HG03378 (cell line): ENCODE measurements around the gene MCU.

ENCODE experiments used
- ATAC-seq: cut with Tn5 transposase; IDR thresholded peaks from one replicate; pipeline ENCODE4 v1.9.1; 2021; ENCODE audit warnings: mild to moderate bottlenecking, moderate library complexity; ENCODE audit not compliant: unreplicated experiment

Gene MCU

DNA sequence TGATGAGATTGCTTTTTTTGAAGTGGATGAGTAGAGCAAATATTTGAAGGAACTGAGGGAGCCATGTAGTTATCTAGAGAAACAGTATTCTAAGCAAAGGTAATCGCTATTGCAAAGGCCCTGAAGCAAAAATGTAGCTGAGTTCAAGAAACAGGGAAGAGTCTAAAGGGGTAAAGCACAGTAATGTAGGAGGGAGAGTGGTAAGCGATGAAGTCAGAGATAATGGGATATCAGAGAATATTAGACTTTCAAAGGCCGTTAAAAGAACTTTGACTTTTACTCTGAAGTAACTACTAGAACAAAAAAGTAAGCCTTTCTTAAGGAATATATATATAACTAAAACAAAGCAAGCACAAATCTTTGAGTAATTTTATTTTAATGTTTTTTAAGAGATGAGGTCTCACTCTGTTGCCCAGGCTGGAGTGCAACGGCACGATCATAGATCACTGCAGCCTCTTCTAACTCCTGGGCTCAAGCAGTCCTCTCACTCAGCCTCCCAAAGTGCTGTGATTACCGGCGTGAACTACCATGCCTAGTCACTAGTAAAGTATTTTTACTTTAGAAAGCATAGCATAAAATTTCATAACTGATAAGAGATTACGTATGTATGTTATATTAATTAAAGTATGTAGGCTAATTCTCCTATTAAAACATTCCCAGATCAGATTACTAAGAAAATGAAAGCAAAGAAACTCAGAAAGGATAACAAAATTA, 139.9 kb downstream of the MCU start:
- no peak for ATAC-seq

GRCh38 chr10:72832701-72833100, 140.8 kb downstream of the MCU start:
- no peak for ATAC-seq

DNA sequence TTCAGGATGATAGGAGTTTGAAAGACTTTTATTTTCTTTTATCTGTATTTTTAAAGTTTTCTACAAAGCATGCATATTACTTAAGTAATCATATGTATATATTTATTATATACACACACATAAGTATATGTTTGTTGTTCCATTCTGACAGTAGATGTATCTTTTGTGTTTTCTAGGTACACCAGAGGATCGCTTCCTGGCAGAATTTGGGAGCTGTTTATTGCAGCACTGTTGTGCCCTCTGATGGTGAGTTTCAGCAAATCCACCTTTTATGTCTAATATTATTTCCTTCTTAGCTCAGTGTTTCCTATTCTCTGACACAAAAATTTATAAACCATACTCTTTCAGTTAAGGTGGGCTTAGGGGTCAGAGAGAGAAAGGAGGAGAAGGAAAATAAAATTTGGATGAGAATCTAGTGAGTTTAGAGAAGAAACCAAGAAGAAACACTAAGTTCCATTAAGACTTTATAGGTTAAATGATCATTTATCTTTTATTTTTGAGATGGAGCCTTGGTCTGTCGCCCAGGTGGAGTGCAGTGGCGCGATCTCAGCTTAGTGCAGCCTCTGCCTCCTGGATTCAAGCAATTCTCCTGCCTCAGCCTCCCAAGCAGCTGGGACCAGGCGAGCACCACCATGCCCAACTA, 142.4 kb downstream of the MCU start:
- ATAC-seq, result no peak

DNA sequence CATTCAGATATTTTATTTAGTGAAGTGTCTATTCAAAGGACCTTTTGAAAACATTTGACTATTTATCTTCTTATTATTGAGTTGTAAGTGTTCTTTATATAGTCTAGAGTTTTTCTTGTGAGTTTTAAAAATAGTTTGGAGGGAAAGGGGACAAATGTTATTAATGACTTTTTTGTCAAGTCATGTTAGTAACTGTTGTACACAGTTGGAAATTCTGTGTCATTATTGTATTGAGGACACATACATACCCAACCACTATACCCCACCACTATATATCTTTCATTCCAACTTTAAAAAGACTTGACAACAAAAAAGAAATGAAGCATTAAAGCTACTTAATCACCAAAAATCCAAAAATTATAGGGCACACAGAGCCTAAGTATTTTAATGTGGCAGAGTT, 148.4 kb downstream of the MCU start:
- ATAC-seq, result no peak

DNA sequence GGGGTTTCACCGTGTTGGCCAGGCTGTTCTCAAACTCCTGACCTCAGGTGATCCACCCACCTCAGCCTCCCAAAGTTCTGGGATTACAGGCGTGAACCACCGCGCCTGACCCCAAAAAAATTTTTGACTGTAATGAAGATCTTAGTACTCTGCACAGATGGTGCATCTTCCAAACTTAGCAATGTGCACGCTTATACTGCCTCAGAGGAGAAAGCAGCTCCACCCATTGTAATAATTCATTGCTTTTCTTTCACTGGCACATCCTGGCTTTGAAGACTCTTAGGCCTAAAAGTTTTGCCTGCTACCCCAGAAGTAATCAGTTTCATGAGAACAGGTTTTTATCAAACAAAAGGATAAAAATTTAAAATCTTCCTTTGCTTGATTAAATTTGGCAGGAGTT, 149.5 kb downstream of the MCU start:
- no peak for ATAC-seq

- ATAC-seq, result no peak
Measured at GRCh38 chr10:72842164-72842563, 150.2 kb downstream of the MCU start.

DNA sequence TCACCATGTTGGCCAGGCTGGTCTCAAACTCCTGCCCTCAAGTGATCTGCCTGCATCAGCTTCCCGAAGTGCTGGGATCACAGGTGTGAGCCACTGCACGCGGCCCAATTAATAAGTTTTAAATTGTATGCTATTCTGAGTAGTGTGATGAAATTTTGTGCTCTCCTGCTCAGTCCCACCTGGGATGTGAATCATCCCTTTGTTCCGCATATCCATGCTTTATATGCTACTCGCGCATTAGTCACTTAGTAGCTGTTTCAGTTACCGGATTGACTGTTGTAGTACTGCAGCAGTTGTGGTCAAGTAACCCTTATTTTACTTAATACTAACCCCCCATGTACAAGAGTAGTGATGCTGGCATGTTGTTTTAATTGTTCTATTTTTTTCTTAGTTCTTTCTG, 154.3 kb downstream of the MCU start:
- ATAC-seq, result no peak

- no peak for ATAC-seq
Measured at GRCh38 chr10:72847681-72848080, 155.7 kb downstream of the MCU start.

GRCh38 chr10:72850861-72851260, 158.9 kb downstream of the MCU start:
- ATAC-seq, result no peak

GRCh38 chr10:72851509-72851908, 159.6 kb downstream of the MCU start:
- no peak for ATAC-seq

DNA sequence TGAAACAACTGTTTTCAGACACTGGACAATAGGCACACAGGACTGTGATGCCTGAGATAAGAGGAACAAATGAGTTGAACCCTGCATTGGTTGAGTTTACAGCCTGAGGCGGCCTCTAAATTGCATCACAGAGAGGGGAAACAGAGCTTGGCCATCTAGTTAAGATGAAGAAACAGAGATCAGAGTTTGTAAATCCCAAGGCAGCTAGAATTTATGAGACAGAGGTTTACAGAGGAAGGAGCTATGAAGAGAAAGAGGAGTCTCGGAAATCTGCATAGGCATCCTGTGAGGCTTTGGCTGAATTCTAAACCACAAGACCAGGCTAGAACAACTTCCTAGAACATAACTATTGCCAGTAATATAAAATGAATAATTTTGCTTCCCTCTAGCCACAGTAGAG, 160.6 kb downstream of the MCU start:
- ATAC-seq, result no peak

- ATAC-seq, result no peak
Measured at GRCh38 chr10:72855129-72855528, 163.2 kb downstream of the MCU start.

DNA sequence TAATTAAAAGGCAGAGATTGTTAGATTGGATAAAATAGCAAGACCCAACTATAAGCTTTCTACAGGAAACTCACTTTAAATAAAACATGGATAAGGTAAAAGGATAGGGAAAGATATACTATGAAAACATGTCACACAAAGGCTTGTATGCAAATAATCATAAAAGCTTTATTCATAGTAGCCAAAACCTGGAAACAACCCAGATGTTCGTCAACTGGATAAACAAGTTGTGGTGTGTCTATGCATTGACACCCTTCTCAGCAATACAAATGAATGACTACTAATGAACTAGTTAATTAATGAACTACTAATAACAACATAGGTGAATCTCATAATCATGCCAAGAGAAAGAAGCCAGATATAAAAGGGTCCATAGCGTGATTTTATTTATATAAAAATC, 163.8 kb downstream of the MCU start:
- ATAC-seq, result no peak

DNA sequence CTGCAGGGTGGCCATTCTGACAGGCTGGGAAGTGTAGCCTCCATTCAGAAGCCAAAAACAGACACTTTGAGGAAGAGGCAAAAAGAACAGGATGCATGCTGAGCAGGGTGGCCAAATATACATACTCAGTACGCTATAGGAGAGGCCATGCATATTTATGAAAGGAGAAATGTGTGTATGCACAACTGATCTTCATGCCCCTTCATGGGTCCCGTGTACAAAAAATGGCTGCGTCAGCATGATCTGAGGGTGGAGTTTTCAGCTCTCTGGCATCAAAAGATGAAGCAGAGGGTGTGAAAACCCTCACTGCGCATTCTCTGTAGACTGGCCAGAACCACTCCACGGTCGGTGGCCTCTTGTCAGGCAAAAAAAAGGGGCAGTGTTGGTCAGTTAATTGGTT, 166.1 kb downstream of the MCU start:
- ATAC-seq, result no peak

DNA sequence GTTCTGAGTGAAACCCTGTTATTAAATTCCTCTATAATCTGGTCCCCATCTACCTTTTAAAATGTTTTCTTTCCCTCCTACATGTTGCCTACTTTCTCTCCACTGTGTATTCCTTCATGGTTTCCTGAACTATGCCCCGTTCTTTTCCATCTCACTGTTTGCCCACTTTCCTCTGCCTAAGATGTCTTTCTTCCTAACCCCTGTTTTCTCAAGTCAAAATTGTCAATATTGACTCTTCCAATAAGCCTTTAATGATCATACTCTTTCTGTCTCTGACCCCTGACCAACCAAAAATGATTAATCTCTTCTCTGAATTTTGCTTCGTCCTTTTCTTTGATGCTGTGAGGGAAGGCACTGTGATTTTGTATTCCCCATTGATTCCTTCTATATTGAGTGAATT, 171.0 kb downstream of the MCU start:
- no peak for ATAC-seq

DNA sequence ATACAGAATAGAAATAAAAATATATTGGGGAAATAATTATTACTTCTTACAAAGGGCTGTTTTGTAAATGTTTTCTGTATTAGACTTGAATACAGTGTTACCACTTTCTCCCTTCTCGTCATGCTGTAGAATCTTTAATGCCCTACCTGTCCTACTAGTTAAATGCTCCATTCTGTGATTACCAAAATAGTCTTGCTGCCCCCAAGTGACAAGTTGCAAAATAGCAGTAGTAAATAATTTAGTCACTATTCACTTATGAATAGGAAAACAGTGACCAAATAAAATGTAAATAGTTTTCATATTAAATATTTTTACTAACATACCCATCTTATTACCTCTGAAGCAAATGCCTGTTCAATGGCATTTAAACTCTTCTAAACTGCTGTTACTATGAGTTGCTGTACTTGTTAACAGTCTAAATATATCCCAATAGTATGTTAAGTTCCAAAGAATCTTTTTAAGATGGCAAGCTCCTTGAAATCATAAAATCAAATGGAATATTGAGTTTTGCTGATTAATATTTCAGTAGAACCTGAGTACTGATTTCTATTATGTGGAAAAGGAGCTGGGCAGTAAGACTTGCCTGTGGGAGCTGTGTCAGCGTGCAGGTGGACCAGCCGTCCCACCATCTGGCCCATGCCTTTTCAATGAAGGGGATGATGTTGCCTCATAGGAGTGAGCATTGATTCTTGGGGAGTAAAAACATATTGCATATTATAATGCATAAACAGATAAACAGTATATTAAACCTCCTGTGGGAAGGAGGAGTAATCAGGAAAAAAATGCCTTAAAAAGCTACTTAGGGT, 183.5 kb downstream of the MCU start:
- no peak for ATAC-seq

DNA sequence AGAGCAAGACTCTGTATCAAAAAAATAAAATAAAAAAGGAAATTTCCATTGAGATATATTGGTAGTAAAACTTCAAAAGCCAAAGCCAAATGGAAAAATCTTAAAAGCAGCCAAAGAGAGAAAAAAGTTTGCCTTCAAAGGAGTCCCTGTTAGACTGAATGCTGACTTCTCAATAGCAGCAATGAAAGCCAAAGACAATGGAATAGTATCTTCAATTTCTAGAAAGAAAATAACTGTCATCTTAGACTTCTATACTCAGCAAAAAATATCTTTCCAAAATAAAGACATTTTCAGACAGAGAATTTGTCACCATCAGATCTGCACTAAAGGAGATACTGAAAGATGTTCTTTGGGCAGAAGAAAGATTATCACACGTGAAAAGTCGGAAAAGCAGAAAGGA, 187.3 kb downstream of the MCU start:
- ATAC-seq, result no peak

GRCh38 chr10:72881291-72881690, 189.3 kb downstream of the MCU start:
- ATAC-seq, result no peak

GRCh38 chr10:72883861-72884260, 191.9 kb downstream of the MCU start:
- ATAC-seq, result no peak

- ATAC-seq, result no peak
Measured at GRCh38 chr10:72885953-72886352, 194.0 kb downstream of the MCU start.

- no peak for ATAC-seq
Measured at GRCh38 chr10:72886621-72887020, 194.7 kb downstream of the MCU start.

- no peak for ATAC-seq
Measured at GRCh38 chr10:72887043-72887442, 195.1 kb downstream of the MCU start.
